HG03521 (cell line): Measurements from ENCODE around the gene NAIF1.
"Not testable (repeated sequence)": the region's sequence is repeated elsewhere in the genome, so short reads cannot be mapped to it uniquely, and the experiment has no call there.

ENCODE experiments used
- ATAC-seq: cut with Tn5 transposase; IDR thresholded peaks from one replicate; pipeline ENCODE4 v1.9.1; 2021; ENCODE audit warnings: mild to moderate bottlenecking, moderate library complexity; ENCODE audit not compliant: unreplicated experiment

The NAIF1 gene

DNA sequence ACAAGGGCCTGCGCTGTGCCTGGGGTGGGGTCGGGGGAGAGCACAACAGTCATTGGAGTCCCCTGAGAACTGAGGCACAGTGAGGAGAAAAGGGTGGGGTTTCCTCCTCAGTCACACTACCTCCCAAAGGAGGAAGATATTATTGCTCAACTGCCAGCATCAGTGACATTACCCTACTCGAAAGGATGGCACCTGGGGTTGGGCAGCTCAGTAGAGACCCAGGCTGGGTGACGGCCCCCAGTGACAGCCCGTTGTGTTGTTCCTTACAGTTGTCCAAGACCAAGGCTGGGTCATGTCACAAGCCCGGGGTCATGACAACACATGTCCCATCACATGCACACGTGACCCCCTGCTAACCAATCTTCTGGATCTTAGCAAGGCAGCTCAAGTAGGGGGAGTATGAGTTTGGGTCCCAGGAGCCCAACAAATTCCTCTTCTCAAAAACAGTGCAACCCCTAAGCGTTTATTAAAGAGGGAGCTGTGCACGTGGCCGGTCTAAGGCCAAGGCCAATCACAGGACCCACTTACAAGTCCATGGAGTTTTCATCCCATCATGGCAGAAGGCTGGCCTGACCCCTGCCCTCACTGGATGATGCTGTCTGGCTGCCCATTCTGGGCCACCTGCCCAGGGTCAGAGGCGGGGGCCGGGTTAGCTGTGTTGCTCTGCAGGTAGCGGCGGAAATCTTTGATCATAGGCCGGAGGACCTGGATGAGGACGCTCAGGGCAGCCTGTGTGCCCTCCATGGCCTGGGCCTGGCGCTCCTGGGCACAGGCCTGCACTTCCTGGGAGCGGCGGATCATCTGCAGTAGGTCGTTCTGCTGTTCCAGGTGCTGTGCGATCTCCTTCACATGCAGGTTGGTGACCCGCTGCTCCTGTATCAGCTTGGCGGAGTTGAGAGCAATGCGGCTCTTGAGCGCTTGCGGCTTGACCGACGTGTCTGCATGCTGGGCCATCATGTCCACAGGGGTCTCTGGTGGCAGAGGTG is 4.0 kb downstream of the NAIF1 start:
- no peak for ATAC-seq

DNA sequence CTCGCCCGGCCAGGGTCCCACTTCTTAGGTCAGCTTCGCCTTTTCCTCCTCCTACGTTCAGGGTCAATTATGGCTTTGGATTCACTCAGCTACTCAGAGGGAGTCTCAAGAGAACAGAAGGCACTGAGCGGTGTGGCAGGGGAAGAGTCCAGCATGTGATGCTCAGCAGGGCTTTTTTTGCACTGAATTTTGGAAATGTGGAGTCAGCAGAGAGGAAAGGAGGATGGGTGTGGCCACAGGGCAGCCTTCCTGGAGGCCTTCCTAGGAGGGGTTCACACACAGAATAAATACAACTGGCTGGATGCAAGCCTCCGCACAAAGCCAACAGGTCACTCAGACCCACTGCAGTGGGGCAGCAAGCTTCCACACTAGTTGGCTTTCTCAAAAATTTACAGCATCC is 4.8 kb downstream of the NAIF1 start:
- no peak for ATAC-seq

DNA sequence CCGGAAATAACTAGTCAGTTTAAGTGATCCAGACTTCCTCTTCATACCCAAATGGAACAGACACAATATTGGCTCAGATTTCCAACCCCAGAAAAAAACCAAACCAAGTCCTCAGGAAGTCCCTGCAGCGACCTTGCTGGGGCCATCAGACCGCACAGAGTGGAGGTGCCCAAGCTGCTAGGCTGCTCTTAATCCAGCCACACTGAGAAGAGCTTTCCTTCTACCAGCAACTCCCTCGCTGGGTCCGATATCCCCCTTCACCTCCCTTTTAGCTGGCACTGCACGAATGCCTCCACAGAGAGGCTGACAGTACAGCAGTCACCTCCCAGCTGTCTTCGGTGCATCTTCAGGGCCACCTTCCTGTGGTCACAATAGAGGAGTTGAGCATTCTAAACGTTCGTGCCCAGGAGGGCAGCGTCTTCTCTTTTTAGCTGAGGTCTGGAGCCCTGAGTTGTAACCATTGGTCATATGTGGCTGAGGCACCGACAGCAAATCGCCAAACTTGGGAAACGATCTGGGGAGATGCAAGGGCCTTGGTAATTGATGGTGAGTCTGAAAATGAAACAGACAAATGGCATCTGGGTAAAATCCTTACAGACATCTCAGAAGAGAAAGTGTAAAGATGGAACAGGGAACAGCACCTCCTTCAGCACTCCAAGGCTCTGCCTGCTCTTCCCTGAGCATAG is 5.7 kb downstream of the NAIF1 start:
- no peak for ATAC-seq

DNA sequence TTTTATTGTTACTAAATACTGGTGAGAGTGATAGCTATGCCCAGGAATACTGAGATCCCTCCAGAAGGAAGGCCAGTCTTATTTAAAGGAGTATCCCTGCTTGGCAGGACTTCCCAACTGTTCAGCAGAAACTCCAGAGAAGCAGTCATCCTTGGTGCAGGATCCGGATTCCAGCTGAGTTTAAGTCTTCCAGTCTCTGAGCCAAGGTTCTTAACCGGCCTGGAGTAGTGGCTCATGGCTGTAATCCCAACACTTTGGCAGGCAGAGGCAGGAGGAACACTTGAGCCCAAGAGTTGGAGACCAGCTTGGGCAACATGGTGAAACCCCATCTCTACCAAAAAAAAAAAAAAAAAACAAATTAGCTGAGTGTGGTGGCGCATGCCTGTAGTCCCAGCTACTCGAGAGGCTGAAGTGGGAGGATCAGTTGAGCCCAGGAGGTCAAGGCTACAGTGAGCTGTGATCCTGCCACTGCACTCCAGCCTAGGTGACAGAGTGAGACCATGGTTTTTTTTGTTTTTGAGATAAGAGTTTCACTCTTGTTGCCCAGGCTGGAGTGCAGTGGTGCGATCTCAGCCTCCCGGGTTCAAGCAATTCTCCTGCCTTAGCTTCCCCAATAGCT is 7.6 kb downstream of the NAIF1 start:
- no peak for ATAC-seq

- no peak for ATAC-seq
Measured at GRCh38 chr9:128057724-128058409, 9.3 kb downstream of the NAIF1 start.

- ATAC-seq: no peak
Measured at GRCh38 chr9:128056887-128057723, 10.0 kb downstream of the NAIF1 start.

DNA sequence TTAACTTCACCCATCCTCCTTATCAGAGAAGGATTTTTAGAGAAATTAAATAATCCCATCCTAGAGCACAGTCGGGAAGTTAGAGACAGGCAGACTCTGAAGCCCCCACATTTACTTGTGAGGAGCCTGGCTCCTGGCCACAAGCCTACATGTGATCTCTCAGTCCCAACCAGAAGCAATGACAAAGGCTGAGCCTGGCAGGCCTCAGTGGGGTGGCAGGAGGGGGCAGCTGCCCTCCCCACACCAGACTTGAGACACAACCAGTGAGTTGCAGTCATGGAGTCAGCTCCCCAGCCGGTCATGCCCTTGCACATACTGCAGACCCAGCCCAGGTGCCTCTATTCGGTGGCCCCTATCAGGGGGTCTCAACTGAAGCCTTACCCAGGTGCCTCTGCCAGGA is 11.0 kb downstream of the NAIF1 start:
- no peak for ATAC-seq

DNA sequence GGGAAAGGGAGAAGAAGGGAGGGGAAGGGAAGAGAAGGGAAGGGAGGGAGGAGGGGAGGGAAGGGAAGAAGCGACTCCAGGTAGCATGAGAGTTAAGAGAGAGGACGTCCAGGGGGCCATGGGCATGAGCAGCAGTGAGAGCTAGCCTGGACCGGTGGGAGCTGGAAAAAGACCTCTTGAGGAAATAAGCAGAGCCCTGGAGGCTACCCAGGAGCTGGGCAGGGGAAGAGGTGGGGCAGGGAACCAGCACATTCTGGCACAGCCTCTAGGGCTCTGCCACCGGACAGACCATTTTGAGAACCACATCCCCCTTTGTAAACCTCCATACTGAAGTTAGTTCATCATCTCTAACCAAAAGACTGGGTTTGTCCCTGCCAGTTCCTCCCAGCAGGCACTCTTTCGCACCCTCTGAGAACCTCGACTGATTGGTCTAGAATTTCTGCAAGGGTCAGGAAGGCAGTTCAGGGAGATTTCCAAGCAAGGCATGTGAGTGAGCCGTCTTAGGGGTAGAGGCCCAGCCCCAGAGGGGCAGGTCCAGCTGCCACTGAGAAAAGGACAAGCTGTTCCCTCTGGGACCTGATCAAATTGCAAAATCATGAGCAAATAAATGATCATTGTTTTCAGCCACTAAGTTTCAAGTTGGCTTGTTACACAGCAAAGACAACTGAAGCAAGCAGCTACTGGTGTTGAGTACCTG is 11.6 kb downstream of the NAIF1 start:
- no peak for ATAC-seq

GRCh38 chr9:128054087-128054486 is 13.0 kb downstream of the NAIF1 start:
- ATAC-seq: no peak

DNA sequence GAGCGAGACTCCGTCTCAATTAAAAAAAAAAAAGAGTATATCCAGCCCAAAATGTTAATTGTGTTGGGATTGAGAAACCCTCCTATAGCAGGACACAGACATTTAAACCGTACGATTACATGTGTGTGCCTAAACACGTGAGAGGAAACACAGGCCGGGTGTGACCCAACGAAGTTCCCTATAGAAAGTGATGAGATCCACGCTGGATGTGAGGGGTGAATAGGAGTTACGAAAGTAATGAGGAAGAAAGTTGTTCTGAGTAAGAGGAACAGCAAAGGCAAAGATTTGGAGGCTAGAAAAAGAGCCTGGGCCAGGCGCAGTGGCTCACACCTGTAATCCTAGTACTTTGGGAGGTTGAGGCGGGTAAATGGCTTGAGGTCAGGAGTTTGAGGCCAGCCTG is 13.6 kb downstream of the NAIF1 start:
- no peak for ATAC-seq

- ATAC-seq: no peak
Measured at GRCh38 chr9:128051932-128052709, 15.0 kb downstream of the NAIF1 start.

GRCh38 chr9:128049843-128050242 is 17.3 kb downstream of the NAIF1 start:
- ATAC-seq: no peak

DNA sequence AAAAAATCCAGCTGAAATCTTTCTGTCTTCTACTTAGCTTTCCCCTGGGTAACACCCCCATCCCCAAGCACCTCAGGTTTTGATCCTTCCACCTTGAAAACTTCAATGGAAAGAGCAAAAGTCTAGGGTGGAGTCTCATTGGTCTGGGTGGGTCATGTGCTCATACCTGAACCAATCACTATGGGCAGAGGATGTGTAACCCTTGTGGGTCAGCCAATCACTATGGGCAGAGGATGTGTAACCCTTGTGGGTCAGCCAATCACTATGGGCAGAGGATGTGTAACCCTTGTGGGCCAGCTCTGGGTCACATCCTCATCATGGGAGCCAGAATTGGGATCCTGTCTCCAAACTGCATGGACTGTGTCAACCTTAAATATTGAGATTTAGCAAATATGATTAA is 18.5 kb downstream of the NAIF1 start:
- no peak for ATAC-seq

- ATAC-seq: no peak
Measured at GRCh38 chr9:128047231-128047630, 19.9 kb downstream of the NAIF1 start.

GRCh38 chr9:128045831-128046230 is 21.3 kb downstream of the NAIF1 start:
- ATAC-seq: no peak

GRCh38 chr9:128045409-128045808 is 21.7 kb downstream of the NAIF1 start:
- not testable (repeated sequence) for ATAC-seq

GRCh38 chr9:128043467-128043868 is 23.7 kb downstream of the NAIF1 start:
- ATAC-seq: no peak

GRCh38 chr9:128042043-128042442 is 25.1 kb downstream of the NAIF1 start:
- no peak for ATAC-seq

- not testable (repeated sequence) for ATAC-seq
Measured at GRCh38 chr9:128040783-128041182, 26.3 kb downstream of the NAIF1 start.
